NB4 (cell line): ENCODE results near the gene RNF8.

Source experiments
- TF ChIP-seq, protein P1 (sequence below): IDR thresholded peaks from one replicate; pipeline ENCODE4 v1.5.1; 2012; ENCODE audit warnings: low read depth, low read length
- TF ChIP-seq, protein P2 (sequence below): IDR thresholded peaks from 2 replicates; pipeline ENCODE4 v1.6.1; 2011; ENCODE audit warnings: low read depth, low read length

DNA sequence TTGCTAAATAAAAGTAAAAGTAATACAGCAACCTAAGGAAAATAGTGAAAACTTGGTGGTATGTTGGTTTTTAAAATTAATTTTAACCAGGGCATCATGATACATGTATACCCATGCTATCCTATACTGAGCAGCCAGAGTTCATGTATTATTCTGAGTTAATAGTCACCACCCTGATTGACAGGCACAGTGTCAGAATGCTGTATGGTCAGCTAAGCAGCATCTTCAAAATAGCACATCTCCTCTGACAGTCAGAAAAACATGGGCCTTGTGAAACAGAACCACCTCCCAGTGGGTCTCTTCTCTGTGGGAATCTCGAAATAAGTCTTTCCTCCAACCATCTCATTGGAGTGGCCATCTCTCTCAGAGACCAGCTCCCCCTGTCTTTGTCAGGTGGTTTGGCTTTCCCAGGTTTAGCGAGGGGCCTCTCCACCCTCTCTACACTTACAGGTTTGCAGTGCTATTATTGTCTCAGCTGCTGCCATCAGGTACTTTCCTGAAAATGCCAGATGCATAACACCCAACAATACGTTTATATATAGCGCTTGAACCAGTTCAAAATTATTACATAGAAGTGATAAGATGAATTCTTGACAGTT lies 47.1 kb upstream of the RNF8 start:
- TF ChIP-seq, protein P1, sequence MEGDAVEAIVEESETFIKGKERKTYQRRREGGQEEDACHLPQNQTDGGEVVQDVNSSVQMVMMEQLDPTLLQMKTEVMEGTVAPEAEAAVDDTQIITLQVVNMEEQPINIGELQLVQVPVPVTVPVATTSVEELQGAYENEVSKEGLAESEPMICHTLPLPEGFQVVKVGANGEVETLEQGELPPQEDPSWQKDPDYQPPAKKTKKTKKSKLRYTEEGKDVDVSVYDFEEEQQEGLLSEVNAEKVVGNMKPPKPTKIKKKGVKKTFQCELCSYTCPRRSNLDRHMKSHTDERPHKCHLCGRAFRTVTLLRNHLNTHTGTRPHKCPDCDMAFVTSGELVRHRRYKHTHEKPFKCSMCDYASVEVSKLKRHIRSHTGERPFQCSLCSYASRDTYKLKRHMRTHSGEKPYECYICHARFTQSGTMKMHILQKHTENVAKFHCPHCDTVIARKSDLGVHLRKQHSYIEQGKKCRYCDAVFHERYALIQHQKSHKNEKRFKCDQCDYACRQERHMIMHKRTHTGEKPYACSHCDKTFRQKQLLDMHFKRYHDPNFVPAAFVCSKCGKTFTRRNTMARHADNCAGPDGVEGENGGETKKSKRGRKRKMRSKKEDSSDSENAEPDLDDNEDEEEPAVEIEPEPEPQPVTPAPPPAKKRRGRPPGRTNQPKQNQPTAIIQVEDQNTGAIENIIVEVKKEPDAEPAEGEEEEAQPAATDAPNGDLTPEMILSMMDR = no peak
- TF ChIP-seq, protein P2, sequence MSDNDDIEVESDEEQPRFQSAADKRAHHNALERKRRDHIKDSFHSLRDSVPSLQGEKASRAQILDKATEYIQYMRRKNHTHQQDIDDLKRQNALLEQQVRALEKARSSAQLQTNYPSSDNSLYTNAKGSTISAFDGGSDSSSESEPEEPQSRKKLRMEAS = no peak
